GM18499 (cell line): ENCODE measurements around the gene CLCN3.
"Not testable (repeated sequence)": the region's sequence is repeated elsewhere in the genome, so short reads cannot be mapped to it uniquely, and the experiment has no call there.

Experiments used
- ATAC-seq: cut with Tn5 transposase; IDR thresholded peaks from one replicate; pipeline ENCODE4 v1.9.1; 2021; ENCODE audit warnings: moderate number of reproducible peaks; ENCODE audit not compliant: insufficient read depth, unreplicated experiment

CLCN3 gene

GRCh38 chr4:169678951-169679591 lies 58.7 kb downstream of the CLCN3 start:
- ATAC-seq: not testable (repeated sequence)

GRCh38 chr4:169682372-169683047 lies 62.1 kb downstream of the CLCN3 start:
- no peak for ATAC-seq

- ATAC-seq: no peak
Measured at GRCh38 chr4:169689681-169690080, 69.3 kb downstream of the CLCN3 start.

GRCh38 chr4:169690787-169691186 lies 70.4 kb downstream of the CLCN3 start:
- no peak for ATAC-seq

- ATAC-seq: no peak
Measured at GRCh38 chr4:169698331-169698730, 78.0 kb downstream of the CLCN3 start.

- no peak for ATAC-seq
Measured at GRCh38 chr4:169707958-169708643, 87.7 kb downstream of the CLCN3 start.

GRCh38 chr4:169715826-169716225 lies 95.4 kb downstream of the CLCN3 start:
- ATAC-seq: no peak

- ATAC-seq: no peak
Measured at GRCh38 chr4:169716677-169717076, 96.3 kb downstream of the CLCN3 start.

- ATAC-seq: no peak
Measured at GRCh38 chr4:169720529-169720928, 100.2 kb downstream of the CLCN3 start.

GRCh38 chr4:169723207-169723965 lies 103.0 kb downstream of the CLCN3 start:
- no peak for ATAC-seq

- no peak for ATAC-seq
Measured at GRCh38 chr4:169724260-169724659, 103.9 kb downstream of the CLCN3 start.

- no peak for ATAC-seq
Measured at GRCh38 chr4:169727616-169728015, 107.2 kb downstream of the CLCN3 start.

GRCh38 chr4:169730564-169730963 lies 110.2 kb downstream of the CLCN3 start:
- ATAC-seq: no peak

GRCh38 chr4:169738604-169739003 lies 118.2 kb downstream of the CLCN3 start:
- not testable (repeated sequence) for ATAC-seq

- no peak for ATAC-seq
Measured at GRCh38 chr4:169741569-169741968, 121.2 kb downstream of the CLCN3 start.

- no peak for ATAC-seq
Measured at GRCh38 chr4:169744601-169745000, 124.2 kb downstream of the CLCN3 start.

GRCh38 chr4:169745291-169745690 lies 124.9 kb downstream of the CLCN3 start:
- no peak for ATAC-seq

- ATAC-seq: no peak
Measured at GRCh38 chr4:169756971-169757574, 136.7 kb downstream of the CLCN3 start.

- ATAC-seq: peak; percentile 85
Measured at GRCh38 chr4:169757575-169758184, 137.3 kb downstream of the CLCN3 start, which contains the start of gene HPF1. HPF1 (minus strand) TSS chr4:169757944; CDS start chr4:169757877, 67 bp downstream.
